ENCODE data around the gene OSBPL6.
A peak's percentile ranks its signal among the peaks of the same experiment; 100 is the strongest.
"Not testable (repeated sequence)": the region's sequence is repeated elsewhere in the genome, so short reads cannot be mapped to it uniquely, and the experiment has no call there.

The OSBPL6 gene

GRCh38 chr2:178193496-178193822 lies 853 bp upstream of the OSBPL6 start:
- H3K4me1 ChIP-seq, result peaks cover 6 to 12% (median 8%) of the 10 kb centered on the region in 10 experiments; a peak in 10 of 20 replicates
- peak overlapping the region; percentile 86 to 100 (median 98) for H3K4me2 ChIP-seq
- no peaks in the 10 kb centered on the region for H3K9me3 ChIP-seq (replicated peaks in 1 of 11)
- peak overlapping the region; percentile 77 to 91 (median 84) for H3K4me3 ChIP-seq
- TF ChIP-seq Cebpa-rat (IDR thresholded peaks at IDR 0.05), result no peak
- no peaks in the 10 kb centered on the region for H3K36me3 ChIP-seq
- no peak overlapping the region for H3K27ac ChIP-seq
- H3K27me3 ChIP-seq, result peaks cover 40 to 61% (median 55%) of the 10 kb centered on the region in 11 experiments
- peak overlapping the region; percentile 53 to 80 (median 71); a peak in 18 of 22 replicates for H3K9ac ChIP-seq
- peaks cover 0 to 3% (median 0%) of the 10 kb centered on the region in 11 experiments; a peak in 4 of 22 replicates for H4K20me1 ChIP-seq

DNA sequence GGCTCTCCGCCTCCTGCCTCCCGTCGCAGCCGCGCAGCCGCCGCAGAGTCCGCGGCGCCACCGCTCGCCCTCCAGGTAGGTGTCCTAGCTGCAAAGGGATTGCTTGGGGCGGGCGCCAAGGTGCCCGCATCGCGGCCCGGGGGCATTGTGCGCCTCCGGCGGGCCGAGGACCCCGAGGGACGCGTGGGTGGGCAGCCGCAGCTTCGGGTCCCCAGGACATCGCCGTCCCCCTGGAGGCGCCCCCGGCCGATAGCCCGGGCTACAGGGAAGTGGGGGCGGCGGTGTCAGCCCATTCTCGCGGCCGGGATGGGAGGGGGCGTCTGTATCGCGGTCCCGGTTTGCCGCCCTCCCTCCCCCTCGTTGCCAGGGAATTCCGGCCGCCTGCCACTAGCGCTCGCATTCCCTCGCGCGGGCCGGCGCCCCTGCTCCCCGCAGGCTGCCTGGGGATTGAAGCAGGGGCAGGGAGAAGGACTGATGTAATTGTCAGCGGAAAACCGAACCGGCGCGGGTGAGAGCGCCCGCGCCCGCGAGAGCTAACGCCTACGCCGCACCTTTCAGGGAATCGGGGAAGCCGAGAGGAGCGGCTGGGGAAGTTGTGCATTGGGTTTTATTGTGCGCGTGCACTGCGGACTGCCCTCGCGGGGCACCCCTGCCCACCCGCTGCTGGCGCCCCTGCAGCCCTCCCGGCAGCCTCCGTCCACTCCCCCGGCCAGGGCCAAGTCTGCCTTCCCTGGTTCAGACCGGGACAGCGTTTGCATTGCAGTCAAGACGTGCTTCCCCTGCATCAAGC lies 483 bp downstream of the OSBPL6 start:
- Histone ChIP-seq H3K4me3 (peak overlapping the region; percentile 77 to 91 (median 84)), H3K36me3 (no peaks in the 10 kb centered on the region), H3K27ac (peak overlapping the region in 5 of 11 experiments; percentile 26 to 40 (median 29); a peak in 7 of 22 replicates), H4K20me1 (peaks cover 0 to 3% (median 0%) of the 10 kb centered on the region in 11 experiments; a peak in 4 of 22 replicates), H3K9ac (peak overlapping the region; percentile 53 to 80 (median 71)), H3K4me1 (peaks cover 6 to 12% (median 8%) of the 10 kb centered on the region in 10 experiments; a peak in 10 of 20 replicates), H3K4me2 (peak overlapping the region; percentile 86 to 100 (median 98)), H3K9me3 (replicated peaks in 1 of 11) (no peaks in the 10 kb centered on the region), H3K27me3 (peaks cover 40 to 61% (median 55%) of the 10 kb centered on the region in 11 experiments)
- TF ChIP-seq Cebpa-rat (IDR thresholded peaks at IDR 0.05), result no peak

DNA sequence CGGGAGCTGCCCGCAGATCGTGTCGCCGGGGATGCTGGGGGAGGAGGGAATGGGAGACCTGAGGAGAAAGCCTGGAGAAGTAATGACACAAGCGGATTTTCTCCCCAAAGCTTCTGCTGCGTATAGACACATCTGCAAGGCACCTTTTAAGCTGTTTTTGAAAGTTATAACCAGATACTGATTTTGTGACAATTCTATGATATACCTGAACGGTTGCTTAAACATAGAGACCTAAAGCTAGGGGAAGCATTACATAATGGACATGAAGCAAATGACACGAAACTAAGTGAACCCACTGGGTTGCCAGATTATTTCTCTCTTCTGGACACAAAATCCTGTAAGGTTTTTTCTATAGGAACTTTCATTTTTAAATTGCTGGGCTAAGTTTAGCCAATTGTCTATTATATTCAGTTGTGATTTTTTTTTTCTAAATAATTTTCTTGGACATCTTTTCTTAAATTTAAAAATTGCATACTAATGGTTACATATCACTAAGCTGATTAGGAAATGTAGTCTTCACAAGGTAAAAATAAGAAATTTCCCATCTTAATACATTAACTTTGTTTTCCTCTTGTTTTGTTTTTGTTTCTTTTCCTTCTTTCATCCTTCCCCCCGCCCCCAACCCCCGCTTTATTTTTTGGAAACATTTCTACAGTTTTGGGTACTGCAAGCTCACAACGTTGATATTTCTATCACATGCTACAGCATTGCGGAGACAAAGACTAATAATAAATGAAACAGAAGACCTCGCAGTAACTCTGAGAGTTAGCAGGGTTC lies 1.3 kb downstream of the OSBPL6 start:
- no peak overlapping the region for H3K27ac ChIP-seq
- no peak for TF ChIP-seq Cebpa-rat (IDR thresholded peaks at IDR 0.05)
- peak overlapping the region; percentile 53 to 80 (median 71); a peak in 19 of 22 replicates for H3K9ac ChIP-seq

DNA sequence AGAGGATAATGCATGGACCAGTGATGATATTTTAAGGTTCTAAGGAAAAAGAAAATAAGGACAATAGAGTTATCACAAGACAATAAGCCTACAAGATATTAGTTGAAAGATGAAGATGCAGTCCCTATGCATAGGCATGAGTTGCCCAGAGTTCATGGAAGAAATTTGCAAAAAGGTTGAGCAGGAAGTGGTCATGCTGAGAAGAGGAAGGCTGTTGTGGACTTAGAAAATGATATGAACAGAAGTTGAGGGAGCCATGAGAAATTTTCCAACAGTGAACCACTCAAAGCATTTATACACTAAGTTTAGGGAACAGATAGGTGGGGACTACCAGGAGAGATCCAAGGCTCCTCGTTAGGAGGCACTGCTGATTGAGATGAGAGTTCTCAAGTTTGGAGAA lies 3.5 kb downstream of the OSBPL6 start:
- peaks cover 36 to 46% (median 43%) of the 10 kb centered on the region in 11 experiments for H3K27me3 ChIP-seq
- H4K20me1 ChIP-seq, result peaks cover 0 to 3% (median 0%) of the 10 kb centered on the region in 11 experiments; a peak in 4 of 22 replicates
- H3K9ac ChIP-seq, result no peak overlapping the region
- no peaks in the 10 kb centered on the region for H3K36me3 ChIP-seq
- no peak overlapping the region for H3K27ac ChIP-seq
- H3K9me3 ChIP-seq (replicated peaks in 1 of 11), result no peaks in the 10 kb centered on the region
- H3K4me3 ChIP-seq, result no peak overlapping the region
- H3K4me2 ChIP-seq, result peak overlapping the region in 1 of 11 experiments; percentile 35; a peak in 4 of 22 replicates
- H3K4me1 ChIP-seq, result peaks cover 4 to 12% (median 7%) of the 10 kb centered on the region in 10 experiments; a peak in 10 of 20 replicates
- no peak for TF ChIP-seq Cebpa-rat (IDR thresholded peaks at IDR 0.05)

More for the DNA sequence above, 1.3 kb downstream of the OSBPL6 start:
- Histone ChIP-seq H3K9me3 (replicated peaks in 1 of 11) (no peaks in the 10 kb centered on the region), H3K4me2 (peak overlapping the region; percentile 86 to 100 (median 98)), H3K4me3 (peak overlapping the region; percentile 77 to 91 (median 84)), H4K20me1 (peaks cover 0 to 3% (median 0%) of the 10 kb centered on the region in 11 experiments; a peak in 4 of 22 replicates), H3K4me1 (peaks cover 6 to 12% (median 8%) of the 10 kb centered on the region in 10 experiments; a peak in 10 of 20 replicates), H3K36me3 (no peaks in the 10 kb centered on the region), H3K27me3 (peaks cover 40 to 61% (median 55%) of the 10 kb centered on the region in 11 experiments)

- not testable (repeated sequence) for H3K27ac ChIP-seq; H3K9ac ChIP-seq; H3K4me2 ChIP-seq; H3K36me3 ChIP-seq; H3K4me3 ChIP-seq; H3K9me3 ChIP-seq (replicated peaks in 1 of 11); H4K20me1 ChIP-seq
- Histone ChIP-seq H3K4me1 (peaks cover 4 to 11% (median 7%) of the 10 kb centered on the region in 10 experiments; a peak in 10 of 20 replicates), H3K27me3 (peaks cover 30 to 39% (median 36%) of the 10 kb centered on the region in 11 experiments)
Measured at GRCh38 chr2:178198441-178198840, 4.1 kb downstream of the OSBPL6 start.

GRCh38 chr2:178199334-178199733 lies 5.0 kb downstream of the OSBPL6 start:
- Histone ChIP-seq H3K27ac (no peak overlapping the region), H4K20me1 (peaks cover 0 to 3% (median 0%) of the 10 kb centered on the region in 11 experiments; a peak in 3 of 22 replicates), H3K4me1 (peaks cover 4 to 10% (median 6%) of the 10 kb centered on the region in 10 experiments; a peak in 10 of 20 replicates), H3K4me3 (no peak overlapping the region), H3K4me2 (no peak overlapping the region), H3K9ac (no peak overlapping the region), H3K36me3 (no peaks in the 10 kb centered on the region), H3K9me3 (replicated peaks in 1 of 11) (no peaks in the 10 kb centered on the region), H3K27me3 (peaks cover 21 to 30% (median 27%) of the 10 kb centered on the region in 11 experiments)
- no peak for TF ChIP-seq Cebpa-rat (IDR thresholded peaks at IDR 0.05)

GRCh38 chr2:178200331-178200730 lies 6.0 kb downstream of the OSBPL6 start:
- H4K20me1 ChIP-seq, result no peaks in the 10 kb centered on the region
- TF ChIP-seq Cebpa-rat (IDR thresholded peaks at IDR 0.05), result no peak
- H3K9ac ChIP-seq, result no peak overlapping the region
- H3K27ac ChIP-seq, result no peak overlapping the region
- no peak overlapping the region for H3K4me2 ChIP-seq
- no peaks in the 10 kb centered on the region for H3K36me3 ChIP-seq
- peaks cover 14 to 20% (median 17%) of the 10 kb centered on the region in 11 experiments for H3K27me3 ChIP-seq
- no peaks in the 10 kb centered on the region for H3K9me3 ChIP-seq (replicated peaks in 1 of 11)
- H3K4me3 ChIP-seq, result no peak overlapping the region
- peaks cover 2 to 7% (median 3%) of the 10 kb centered on the region in 10 experiments; a peak in 10 of 20 replicates for H3K4me1 ChIP-seq

DNA sequence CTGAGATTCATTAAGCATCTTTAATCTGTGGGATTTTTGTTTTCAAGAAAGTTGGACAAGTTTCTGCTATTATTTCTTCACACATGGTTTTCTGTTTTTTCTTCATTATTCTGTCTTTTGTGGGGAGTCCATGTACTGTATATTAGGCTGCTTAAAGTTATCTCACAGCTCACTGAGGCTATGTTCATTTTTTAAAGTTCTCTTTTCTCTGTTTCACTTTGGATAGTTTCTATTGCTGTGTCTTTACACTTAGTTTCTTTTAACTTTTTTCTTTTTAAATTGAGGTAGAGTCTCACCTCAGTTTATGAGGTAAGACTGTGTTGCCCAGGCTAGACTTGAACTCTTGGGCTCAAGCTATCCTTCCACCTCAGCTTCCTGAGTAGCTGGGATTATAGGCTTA lies 8.6 kb downstream of the OSBPL6 start:
- no peak overlapping the region for H3K4me2 ChIP-seq
- H4K20me1 ChIP-seq, result no peaks in the 10 kb centered on the region
- H3K4me3 ChIP-seq, result no peak overlapping the region
- H3K9ac ChIP-seq, result no peak overlapping the region
- peaks cover 0 to 3% (median 0%) of the 10 kb centered on the region in 10 experiments; a peak in 4 of 20 replicates for H3K4me1 ChIP-seq
- no peaks in the 10 kb centered on the region for H3K36me3 ChIP-seq
- no peaks in the 10 kb centered on the region for H3K27me3 ChIP-seq
- TF ChIP-seq Cebpa-rat (IDR thresholded peaks at IDR 0.05), result no peak
- no peak overlapping the region for H3K27ac ChIP-seq
- H3K9me3 ChIP-seq (replicated peaks in 1 of 11), result no peaks in the 10 kb centered on the region

DNA sequence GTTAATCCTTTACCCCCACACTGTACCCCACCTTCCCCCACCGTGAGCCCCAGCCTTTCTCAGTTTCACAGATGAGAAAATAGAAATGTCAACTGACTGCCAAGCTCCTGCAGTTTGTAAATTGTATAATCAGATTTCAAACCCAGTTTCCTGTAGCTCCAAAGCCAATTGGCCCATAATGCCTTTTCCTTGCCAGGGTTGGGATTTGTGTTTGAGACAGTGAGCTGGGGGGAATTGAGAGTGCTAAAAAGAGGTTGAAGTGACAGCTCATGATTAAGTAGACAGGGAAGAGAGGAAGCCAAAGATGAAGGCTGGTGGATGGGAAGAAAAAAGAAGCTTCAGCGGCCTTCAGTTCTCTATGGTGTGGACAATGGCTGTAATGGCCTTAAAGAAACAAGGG lies 10.7 kb downstream of the OSBPL6 start:
- no peak overlapping the region for H3K27ac ChIP-seq
- H3K36me3 ChIP-seq, result no peaks in the 10 kb centered on the region
- H3K4me2 ChIP-seq, result no peak overlapping the region
- H3K9me3 ChIP-seq (replicated peaks in 1 of 11), result no peaks in the 10 kb centered on the region
- H3K4me3 ChIP-seq, result no peak overlapping the region
- H4K20me1 ChIP-seq, result no peaks in the 10 kb centered on the region
- H3K4me1 ChIP-seq, result peaks cover 0 to 10% (median 5%) of the 10 kb centered on the region in 10 experiments; a peak in 8 of 20 replicates
- TF ChIP-seq Cebpa-rat (IDR thresholded peaks at IDR 0.05), result no peak
- H3K9ac ChIP-seq, result no peak overlapping the region
- no peaks in the 10 kb centered on the region for H3K27me3 ChIP-seq

Data from BLaER1 treated with 17β-estradiol and CSF1 and Interleukin-3, amounts not matched to agents 10 nM and 100 nM (cell line).